GM03348 (cell line): Measurements from ENCODE around the gene GOLT1A.

Source experiments
- DNase-seq: peaks from one replicate; pipeline ENCODE4 v3.0.0; 2012; ENCODE audit warnings: low spot score

Gene GOLT1A, protein sequence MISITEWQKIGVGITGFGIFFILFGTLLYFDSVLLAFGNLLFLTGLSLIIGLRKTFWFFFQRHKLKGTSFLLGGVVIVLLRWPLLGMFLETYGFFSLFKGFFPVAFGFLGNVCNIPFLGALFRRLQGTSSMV

DNA sequence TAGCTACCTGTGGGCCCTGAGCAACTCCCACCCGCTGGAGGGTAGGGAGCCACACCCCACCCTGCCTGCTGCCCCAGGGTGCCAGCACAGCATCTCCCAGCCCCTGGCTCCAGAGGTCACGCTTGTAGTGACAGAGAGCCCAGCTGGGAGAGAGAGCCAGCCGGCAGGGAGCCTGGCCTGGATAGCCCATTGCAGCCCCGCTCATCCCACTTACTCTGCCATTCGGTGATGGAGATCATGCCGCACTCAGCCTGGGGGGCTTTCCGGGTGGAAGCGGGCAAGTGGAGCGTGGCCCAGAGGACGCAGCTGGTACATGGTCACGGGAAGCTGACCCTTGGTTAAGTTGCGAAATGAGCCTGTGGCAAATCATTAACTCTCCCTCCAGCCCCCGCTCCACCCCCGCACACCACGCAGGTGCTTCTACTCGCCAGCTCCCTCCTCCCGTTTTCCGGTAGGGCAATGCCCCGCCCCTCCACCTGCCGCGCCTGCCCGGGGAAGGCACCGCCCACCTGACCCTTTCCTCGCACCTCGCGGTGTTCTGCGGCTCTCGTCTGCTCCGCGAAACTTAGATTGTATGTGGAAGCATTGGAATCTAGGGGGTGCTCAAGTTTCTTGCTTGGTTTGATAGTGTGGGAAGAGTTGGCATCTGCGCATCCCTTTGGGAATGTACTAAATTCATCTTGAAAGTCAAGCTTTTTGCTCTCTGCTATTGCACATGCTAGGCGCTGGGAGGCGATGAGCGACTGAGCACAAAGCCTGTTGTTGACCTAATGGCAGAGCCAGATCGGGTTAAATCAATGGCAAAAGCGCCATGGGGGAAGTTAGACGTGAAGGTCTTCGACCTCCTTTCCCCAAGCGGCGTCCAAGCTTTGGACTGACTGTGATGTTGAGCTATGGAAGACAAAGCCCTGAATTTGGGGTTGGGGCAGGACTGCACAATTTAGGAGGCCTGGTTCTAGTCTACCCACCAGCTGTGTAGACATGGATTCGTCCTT is at the start of gene GOLT1A:
Gene GOLT1A, minus strand, starts transcription at position 321 of the 995 bp plus-strand sequence. Its CDS starts 82 bp downstream, at position 239.
- peak; percentile 81 for DNase-seq

DNA sequence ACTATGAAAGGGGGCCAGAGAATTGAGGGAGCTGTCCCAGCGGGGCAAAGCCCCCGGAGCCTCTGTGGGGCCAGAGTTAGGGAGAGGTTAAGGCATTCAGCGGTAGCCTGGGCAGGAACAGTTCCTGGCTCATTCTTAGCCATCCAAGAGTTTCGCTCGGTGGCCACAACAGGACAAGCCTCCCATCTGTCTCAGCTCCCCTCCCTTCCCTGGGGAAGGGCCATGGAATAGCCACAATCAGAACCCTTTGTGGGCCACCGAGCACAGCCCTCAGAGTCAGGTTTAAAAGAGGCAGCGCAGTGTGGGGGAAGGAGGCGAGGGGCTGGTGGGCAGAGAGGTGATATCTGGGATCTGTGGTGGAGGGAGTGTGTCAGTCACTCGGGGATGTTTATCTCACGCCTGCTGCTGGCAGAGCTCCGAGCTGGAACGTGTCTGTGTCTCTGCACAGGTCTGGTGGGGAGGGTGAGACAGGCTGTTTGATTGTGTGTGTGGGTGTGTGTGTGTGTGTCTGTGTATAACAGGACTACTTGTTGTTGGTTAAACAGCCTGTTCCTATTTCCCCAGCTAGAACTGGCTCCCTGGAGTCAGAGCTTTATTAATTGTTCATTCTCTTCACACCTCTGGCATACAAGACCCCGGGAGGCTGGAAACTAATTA is 49.6 kb upstream of the GOLT1A start:
- DNase-seq, result no peak

DNA sequence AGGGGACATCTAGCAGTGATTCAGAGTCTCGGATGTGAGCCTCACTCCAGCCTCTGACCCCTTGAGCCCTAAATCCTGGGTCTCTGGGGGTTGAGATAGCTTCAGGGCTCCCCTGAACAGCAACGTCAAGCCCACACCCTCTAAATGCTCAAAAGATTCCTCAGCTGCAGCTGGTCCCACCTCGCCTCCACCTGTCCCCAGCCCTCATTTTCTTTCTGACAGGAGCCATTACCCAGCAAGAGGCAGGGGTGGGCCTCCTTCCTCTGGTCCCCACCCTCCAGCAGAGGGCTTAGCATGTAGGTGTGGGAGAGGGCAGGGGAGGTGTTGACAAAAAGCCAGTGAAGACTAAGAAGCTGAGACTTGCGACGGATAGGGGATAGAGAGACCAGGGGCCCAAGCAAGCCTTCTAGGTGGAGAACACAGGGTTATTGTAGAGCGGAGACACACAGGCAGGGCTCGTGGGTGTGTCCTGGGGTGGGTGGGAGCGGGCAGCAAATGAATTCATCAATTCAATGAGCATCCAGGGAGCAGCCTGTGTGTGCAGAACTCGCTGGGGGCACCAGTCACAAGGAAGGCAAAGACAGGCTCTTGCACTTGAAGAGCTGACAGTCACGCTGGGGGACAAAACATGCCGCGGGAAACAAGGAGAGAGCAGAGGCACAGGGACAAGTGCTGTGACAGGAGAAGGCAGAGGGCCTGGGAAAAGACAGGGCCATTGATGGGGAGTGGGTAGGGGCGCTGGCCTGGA is 48.9 kb upstream of the GOLT1A start:
- DNase-seq, result no peak

DNA sequence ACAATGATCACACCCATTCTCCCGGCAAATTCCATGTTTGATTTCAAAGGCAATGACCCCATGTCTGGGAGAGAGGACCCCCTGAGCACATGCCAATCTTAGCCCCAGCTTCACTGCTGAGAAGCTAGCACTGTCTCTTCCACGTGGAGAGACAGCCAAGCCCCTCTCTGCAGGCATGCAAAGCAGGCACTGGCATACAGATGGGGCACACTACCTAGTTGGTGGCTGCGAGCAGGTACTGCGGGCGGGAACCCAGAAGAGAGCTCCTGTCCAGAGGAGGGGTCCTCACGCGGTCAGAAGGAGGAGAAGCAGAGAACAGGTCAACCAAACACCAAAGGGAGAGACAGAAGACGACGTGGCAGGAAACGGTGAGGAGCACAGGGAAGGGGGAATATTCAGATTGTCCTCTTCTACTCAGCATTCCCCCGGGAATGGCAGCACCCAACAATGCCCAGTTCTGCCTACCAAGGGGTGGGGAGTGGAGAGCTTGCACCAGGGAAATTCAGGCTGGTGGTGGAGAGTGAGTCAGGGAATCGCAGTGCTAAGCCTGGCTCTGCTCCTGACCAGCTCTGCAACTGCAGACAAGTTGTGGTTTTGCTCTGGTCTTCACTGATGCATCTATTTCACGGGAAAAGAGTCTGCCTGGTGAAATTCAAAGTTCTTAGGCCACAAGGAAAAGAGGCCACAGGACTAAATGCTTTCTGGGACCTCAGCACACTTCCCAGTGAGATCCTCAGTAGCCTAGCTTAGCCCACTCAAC is 48.1 kb upstream of the GOLT1A start:
- peak; percentile 77 for DNase-seq

DNA sequence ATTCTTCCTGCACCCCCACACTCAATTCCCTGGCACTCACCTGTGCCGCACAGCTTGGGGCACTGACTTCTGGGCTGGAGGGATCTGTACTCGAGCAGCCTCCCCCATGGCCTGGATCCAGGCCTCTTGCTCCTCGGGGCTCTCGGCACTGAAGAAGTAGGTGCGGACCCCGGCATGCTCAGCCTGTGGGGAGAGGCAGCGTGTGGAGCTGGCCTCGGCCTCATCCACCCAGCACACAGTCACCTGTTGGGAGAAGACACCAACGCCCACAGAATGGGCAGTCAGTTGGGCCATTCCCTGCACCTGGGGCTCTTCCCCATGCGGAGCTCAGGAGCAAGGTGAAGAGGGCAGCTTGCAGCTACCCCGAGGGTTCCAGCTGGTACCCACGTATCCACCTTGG is 47.5 kb upstream of the GOLT1A start:
- DNase-seq, result no peak

DNA sequence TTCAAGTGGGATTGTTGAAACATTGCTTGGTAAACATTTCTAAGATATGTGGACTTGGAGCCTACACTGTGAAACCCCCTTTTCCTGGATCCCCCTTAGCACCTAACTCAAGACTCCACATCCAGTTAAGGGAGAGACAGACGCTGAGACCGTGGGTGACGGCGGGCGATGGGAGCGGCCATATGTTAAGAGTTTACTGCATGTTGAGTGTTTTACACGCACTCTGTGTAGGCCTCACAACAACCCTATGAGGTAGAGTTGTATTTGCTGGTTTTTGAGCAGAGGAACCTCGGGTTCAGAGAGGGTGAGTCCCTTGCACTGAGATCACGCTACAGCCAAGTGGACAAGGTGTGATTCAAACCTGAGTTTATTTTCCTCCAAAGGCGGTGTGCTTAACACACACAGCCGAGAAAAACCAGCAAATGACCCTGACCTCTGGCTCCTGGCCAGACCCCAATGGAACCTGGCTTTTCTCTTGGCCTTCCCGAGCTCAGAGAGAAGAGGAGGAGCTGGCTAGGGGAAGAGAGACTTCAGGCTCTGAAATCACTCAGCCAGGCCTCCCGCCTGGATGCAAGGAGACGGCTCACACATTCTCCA is 46.9 kb upstream of the GOLT1A start:
- no peak for DNase-seq

DNA sequence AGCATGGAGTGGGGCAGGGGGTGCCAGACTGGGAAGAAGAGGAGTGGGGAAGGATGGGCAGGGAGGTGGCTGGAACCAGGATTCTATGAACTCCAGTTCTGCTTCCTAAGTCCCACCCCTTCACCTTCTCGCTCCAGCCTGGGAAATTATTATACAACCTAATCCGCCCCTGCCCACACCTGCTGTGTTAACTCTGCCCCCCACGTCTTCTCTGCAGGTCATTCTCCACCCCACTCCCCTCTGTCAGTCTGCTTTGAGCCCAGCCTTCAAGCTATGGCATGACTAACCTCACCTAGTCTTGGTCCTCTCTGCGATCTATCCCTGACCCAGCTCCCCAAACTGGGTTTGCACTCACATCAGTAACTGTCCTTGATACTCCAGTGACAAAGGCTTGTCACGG is 46.0 kb upstream of the GOLT1A start:
- DNase-seq, result no peak

DNA sequence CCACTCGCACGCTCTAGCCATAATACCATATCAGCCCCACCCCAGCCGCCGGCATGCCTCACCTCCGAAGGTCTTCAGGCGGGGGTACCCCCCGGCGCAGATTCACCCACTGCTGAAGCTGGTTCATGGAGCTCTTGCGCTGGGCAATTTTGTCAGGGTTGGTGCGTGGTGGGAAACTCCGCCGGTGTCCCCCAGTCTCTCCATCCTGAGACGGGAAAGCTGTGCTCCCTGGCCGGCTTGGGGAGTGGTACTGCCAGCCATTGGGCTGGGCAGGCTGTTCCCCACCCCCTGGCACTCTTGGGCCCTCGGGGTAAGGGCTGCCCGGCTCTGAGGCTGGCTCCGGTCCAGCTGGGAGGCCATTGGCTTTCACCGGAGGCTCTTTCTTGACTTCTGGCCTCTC is 45.4 kb upstream of the GOLT1A start:
- no peak for DNase-seq

DNA sequence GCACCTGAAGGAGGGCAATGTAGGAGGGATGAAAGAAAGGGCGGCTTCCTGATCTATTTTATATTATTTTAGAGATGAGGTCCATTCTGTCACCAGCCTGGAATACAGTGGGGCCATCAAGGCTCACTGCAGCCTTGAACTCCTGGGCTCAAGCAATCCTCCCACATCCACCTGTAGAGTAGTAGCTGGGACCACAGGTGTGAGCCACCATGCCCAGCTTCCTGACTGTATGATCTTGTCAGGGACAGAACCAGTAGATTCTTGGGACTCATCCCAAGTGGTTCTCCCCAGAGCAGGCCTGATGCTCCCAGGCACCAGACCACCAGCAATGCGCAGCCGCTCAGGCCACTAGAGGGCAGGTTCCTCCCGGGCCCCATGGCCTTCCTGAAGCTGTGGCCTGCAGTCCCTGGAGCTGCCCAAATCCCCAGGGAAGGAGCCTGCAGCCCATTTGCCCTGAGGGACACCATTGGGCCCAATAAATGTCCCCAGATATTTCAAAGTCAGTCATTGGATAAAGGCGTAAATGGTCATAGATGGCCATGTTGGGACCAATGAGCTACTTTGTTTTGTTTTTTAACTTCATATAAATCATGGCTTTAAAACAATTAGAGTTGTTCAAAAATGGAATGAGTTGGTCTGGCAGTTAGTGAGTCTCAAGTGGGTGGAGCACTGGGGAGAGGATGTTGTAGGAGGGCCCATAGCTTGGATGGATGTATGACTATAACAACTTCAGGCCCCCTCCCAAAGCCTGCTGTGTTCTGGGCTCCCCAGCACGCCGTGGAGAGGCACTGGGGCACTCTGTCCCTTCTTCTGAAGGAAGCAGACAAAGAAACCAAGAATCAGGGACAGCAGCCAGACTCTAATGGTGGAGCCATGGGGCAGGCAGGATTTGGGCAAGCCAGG is 44.7 kb upstream of the GOLT1A start:
- peak; percentile 83 for DNase-seq

DNA sequence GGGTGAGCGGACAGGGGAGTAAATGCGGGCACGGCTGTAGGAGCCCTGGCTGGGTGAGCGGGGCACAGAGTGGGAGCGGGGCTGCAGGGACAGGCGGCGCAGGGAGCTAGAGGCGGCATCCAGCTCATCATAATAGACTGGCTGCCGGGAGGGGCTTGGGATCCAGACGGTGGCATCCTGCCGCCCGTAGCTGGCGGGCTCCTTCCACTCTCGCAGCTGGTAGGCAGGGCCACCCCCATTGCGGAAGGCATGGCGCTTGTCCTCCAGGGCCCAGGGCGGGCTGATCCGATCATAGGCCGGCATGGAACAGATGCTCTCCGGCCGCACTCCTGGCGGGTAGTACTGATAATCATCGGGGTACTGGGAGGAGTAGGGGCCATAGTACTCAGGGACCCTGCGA is 43.7 kb upstream of the GOLT1A start:
- DNase-seq, result no peak

DNA sequence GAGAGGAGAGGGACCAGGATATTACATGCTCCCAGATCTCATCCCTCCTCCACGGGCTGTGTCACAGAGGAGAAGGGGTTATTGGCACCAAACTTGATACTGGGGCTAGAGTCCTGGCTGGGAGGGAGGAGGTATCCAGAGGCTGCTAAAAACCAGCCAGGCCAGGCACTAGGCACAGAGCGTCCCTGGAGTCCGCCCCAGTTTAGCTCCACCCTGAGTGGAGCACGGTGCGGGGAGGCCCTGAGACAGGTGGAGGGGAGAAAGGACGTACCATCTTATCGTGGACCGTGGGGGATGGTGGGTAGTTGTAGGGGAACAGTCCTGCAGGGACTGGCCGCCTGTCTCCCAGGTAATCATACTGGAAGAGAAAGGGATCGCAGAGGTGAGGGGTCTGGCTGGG is 42.7 kb upstream of the GOLT1A start:
- no peak for DNase-seq

DNA sequence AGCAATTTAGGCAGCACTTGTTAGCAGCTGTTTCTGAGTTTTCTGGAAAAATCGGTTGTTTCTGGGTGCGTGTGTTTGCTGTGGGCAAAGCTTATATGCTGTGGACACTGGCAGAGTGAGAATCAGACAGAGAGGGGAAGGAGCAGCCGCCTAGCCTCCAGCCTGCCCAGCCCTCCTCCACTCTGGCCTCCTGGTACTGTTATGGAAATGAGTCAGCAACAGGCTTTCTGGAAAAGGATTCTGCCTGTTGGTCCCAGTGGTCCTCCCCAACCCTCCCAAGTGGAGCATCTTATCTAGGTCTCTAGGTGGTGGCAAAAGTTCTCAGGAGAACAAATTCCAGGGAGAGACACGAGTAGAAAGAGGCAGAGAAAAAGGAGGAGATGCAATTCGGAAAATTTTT is 42.2 kb upstream of the GOLT1A start:
- DNase-seq, result peak; percentile 52

DNA sequence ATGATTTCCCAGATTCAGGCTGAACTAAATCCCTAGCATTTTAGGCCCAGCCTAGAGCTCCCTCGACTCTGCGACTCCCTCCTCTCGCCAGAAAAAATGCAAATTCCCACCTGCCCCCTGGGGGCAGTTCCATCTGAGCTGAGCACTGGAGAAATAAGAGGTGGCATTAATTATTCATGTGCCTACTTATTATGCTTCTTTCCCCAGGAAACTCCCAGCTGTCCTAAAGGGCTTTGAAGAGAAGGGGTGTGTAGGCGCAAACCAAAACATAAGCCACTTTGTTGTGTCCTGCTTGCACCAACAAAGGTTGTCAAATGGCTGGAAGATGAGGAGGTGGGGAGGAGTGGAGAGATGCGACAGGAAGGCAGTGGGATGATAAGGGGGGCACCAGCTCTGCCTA is 41.4 kb upstream of the GOLT1A start:
- DNase-seq, result no peak

DNA sequence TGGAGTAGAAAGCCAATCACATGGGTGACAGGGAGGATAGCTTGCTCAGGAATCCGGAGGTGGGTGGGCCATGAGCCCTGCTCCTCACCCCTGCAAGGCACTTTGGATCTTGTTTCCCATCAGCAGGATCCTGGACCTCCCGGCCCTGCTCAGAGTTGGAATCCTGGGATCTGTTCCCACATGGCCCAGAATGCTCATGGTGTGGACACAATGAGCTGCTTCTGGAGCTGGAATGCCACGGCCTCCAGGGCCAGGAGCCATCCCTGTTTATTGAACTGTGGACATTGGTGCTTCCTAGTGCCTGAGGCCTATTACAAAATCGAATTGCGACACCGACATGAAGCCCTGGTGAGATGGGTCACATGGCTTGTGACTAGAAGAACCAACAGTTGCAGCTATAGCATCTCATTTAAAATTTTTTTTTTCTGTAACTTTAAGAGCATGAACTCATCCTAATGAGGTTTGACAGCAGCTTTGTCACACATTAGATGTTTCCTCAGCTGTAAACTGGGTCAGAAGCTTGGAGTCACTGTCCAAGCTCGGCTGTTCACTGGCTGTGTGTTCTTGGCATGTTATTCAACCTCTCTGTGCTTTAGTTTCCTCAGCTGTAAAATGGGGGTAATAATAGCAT is 40.4 kb upstream of the GOLT1A start:
- DNase-seq, result peak; percentile 74

DNA sequence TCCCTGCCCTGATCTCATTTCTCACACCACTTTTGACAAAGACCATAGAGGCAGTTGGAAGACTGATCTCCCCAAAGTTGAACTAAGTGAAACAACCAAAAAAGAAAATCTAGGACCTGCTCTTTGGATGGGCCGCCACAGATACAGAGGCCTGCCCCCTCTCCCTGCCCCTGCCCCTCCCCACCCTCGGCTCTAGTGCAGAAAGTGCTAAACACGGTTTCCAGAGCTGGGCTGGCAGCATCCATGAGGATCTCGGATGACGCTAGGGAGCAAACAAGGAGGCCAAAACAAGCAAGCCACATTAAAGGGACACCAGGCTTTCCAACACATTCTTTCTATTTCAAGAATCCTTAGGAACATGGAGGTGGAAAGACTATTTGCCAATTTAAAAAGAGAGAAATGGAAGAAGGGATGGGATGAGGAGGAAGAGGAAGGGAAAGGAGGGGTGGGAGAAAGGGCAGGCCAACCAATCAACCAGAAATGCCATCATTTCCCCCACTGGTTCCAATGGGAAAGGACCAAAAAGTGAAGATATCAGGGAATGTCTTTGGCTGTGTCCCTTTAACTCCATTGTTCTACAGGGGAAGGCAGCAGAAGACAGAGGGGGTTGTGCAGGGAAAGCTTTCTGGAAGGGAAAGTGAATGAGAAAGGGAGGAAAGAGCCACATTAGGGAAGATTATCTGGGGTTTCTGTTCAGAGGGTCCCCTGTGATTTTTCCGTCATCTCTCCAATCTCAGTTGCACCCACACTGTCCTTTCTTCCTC is 38.3 kb upstream of the GOLT1A start:
- DNase-seq, result no peak

DNA sequence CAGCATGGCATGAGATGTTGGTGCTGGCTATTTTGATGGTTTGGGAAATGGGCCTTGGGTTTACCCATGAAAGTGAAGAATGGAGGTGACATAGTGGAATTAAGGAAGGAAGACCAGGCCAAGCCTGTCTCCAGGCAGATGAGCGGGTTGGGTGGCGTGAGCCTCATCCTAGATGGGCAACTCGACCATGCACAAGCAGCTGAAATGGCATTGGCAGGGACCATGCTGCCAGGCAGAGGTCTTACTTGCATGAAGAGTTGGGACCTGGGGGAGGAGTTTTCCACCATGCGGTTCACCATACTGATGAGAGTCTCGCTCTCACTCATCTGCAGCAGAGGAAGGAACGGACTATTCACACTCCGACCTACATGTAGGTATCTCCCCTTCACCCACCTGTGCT is 37.5 kb upstream of the GOLT1A start:
- no peak for DNase-seq

DNA sequence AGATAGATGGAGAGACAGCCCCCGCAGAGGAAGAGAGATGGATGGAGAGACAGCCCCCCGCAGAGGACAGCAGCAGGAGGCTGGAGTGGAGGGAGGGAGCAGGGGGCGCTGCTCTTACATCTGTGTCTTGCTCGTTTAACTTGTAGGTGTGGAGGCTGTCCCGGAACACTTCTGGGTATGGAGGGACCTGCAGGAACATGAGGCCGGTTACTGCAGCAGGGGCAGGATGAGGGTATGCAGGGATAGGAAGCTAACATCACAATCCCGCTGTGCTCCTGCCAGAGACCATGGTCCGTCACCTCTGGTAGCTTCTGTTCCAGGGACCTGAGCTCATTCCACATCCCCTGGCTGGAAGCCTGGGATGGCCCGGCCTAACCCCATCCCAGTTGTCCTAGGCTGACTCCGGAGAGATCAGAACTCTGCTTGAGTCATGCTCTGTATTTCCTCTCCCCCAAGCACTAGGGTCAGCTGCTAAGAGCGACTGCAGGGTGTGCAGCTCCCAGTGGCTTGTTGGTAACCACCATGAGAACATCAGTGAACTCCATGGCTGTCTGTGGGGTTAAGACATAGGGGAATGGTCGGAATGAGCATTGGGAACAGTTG is 36.7 kb upstream of the GOLT1A start:
- DNase-seq, result no peak

DNA sequence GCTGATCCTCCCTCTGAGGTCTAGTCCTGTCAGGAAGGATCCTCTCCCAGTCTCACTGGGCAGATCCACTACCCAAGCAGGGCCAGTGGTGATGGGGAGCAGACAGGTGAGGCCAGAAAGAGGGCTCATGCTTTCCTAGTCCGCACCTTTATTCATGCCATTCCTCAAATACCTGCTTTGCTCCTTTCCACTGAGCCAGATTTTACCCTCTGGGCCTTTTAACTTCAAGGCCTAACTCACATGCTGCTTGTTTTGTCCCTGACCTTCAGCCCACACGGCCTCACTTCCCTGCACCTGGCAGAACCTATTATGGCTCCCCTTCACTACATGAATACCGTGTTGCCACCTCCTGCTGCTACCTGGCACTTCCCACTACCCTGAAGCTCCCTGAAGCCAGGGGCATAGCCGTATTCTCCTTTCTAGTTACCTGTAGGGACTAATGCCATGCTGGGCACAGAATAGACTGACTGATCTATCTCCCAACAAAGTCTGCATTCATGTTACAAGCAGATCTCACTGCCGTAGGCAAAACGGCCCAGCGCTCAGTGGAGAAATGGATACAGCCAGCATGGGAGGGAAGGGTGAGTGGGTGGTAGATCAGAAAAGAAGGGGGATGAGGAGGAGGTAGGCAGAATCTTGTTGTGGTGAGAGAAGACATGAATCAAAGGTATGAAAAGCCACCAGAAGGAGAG is 36.1 kb upstream of the GOLT1A start:
- no peak for DNase-seq
